GM19328 (cell line): ENCODE results near the gene PPM1D.
A peak's percentile ranks its signal among the peaks of the same experiment; 100 is the strongest.
"Not testable (repeated sequence)": the region's sequence is repeated elsewhere in the genome, so short reads cannot be mapped to it uniquely, and the experiment has no call there.

Source experiments
- ATAC-seq: cut with Tn5 transposase; IDR thresholded peaks from one replicate; pipeline ENCODE4 v1.9.1; 2021; ENCODE audit warnings: mild to moderate bottlenecking, moderate library complexity; ENCODE audit not compliant: unreplicated experiment

Gene PPM1D

GRCh38 chr17:60664022-60664421 lies 64.0 kb downstream of the PPM1D start:
- ATAC-seq = no peak

DNA sequence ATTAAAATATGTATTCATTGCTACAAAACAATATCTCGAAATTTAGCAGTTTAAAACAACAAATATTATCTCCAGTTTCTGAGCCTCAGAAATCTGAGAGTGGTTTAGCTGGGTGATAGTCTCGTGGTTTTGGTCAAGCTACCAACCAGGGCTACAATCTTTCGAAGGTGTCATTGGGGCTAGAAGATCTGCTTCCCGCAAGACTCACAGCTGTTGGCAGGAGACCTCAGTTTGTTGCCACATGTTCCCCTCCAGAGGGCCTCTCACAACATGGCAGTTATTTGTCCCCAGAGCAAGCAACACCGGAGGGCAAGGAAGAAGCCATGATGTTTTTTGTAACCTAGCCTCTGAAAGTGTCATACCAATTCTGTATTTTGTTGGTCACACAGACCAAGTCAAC lies 65.6 kb downstream of the PPM1D start:
- ATAC-seq = no peak

- ATAC-seq = not testable (repeated sequence)
Observed at GRCh38 chr17:60668741-60669140, 68.7 kb downstream of the PPM1D start.

- ATAC-seq = no peak
Observed at GRCh38 chr17:60671482-60671881, 71.5 kb downstream of the PPM1D start.

DNA sequence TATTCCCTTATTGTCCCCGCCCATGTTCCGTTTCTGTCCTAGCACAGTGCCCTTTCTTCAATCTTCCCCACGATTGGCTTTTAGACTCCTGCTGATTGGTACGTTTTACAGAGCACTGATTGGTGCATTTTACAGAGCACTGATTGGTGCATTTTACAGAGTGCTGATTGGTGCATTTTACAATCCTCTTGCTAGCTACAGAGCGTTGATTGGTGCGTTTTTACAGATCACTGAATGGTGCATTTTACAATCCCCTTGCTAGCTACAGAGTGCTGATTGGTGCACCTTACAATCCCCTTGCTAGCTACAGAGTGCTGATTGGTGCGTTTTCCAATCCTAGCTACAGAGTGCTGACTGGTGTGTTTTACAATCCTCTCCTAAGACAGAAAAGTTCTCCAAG lies 74.6 kb downstream of the PPM1D start:
- not testable (repeated sequence) for ATAC-seq

- ATAC-seq = no peak
Observed at GRCh38 chr17:60675997-60676396, 76.0 kb downstream of the PPM1D start.

DNA sequence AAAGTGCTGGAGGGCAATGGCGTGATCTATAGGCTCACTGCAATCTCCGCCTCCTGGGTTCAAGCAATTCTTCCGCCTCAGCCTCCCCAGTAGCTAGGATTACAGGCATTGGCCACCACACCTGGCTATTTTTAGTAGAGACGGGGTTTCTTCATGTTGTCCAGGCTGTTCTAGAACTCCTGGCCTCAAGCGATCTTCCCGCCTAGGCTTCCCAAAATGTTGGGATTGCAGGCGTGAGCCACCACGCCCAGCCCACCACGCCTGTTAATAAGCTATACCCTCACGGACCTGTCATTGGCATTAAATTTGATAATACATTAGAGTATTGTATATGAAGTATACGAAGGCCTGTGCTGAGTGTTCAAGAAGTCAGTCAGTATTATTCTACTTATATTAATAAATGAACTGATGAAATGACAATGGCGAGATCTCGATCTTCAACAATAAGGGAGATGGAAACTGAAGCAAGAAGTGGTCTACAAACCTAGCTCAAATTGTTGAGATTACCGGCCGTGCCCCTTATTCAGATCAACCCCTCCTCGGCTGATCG lies 76.8 kb downstream of the PPM1D start:
- ATAC-seq = no peak

DNA sequence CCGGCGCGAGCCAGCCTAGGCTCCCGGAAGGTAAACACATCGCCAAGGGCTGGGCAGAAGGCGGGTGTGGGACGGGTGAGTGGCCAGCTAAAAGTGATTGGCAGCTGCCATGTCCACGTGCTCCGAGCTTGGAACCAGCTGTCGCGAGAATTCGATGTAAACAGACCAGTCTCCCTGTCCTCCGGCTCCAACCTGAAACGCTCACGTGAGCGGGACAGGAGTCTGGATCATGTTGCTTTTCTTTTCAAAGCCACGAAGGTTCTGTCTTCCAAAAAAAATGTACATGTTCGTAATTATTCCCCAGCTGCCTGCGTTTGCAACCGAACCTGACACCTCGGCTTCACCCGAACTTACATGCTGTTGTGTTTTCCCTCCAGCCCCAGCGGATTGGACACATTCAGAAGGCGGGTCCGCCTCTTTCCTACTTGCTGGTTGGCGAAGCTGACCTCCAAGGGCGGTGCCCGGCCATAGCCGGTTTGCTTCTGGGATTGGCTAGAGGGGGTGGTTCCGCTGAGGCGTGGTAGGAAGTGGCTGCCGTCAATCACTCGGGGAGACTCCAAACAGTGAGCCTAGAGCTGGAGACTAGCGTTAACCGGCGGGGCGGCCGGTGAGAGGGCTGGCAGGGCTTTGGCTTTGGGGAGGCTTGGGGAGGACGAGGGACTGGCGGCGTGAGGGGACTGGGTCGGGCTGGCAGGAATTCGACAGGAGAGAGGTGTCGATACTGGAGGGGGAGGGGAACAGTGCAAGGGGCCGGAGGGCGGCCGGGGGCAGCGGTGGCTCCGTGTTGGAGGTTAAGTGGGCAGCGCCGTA lies 77.5 kb downstream of the PPM1D start, which contains the start of gene BCAS3:
BCAS3 (plus strand) TSS at position 544 of the 810 bp plus-strand sequence.
- ATAC-seq = peak; percentile 96

DNA sequence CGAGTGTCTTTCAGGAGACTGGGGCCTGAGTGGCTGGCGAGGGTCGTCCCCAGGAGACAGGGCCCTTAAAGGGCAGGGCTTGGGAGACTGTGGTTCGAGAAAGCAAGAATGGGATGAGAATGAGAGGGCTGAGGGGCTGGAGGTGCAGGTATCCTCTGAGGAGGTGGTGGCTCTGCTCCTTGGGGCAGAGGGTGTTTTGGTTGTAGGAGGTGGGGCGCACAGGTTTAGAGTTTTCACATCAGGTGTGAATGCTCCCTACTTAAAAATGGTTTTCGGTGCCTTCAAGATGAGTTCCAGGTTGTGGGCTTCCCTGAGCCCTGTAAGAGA lies 78.1 kb downstream of the PPM1D start:
- ATAC-seq = no peak

GRCh38 chr17:60679287-60679686 lies 79.3 kb downstream of the PPM1D start:
- no peak for ATAC-seq

DNA sequence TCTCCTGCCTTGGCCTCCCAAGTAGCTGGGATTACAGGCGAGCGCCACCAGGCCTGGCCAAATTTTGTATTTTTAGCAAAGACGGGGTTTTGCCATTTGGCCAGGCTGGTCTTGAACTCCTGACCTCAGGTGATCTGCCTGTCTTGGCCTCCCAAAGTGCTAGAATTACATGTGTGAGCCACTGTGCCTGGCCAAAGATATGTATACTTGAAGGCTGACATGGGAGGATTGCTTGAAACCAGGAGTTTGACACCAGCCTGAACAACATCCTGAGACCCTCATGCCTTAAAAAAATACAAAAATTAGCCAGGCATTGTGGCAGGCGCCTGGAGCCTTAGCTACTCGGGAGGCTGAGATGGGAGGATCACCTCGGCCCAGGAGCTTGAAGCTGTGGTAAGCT lies 80.8 kb downstream of the PPM1D start:
- no peak for ATAC-seq

DNA sequence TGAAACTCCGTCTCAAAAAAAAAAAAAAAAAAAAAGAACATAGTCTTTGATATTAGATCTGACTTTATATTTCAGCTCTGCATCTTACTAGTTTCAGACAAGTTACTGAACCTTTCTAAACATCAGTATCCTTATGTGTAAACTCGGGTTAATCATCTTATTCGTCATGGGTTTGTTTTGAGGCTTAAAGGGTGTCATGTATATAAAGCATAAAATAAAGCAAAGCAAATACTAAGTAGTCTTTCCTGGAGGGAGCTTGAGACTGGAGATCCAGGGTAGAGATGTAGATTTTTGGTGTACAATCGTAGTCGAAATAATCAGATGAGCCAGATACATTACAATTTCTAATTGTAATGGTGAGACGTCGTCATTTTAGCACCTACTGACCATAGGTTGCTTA lies 85.4 kb downstream of the PPM1D start:
- ATAC-seq = no peak

DNA sequence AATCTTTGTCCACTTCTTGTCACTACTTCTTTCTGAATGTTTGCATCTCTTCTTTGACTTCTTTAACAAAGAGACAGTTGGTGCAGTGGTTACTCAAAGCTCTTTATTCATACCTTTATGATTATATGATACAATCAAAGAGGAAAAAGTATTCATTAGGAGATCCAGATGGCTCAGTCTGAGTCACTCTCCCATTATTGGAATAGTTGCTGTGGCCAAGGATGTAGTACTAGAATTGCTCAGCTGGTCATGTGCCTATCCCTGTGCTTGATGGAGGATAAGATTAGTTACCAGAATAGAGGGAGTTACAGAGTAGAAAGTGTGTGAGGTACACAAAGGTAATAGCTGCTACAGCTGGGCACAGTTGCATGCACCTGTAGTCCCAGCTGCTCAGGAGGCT lies 96.0 kb downstream of the PPM1D start:
- no peak for ATAC-seq

DNA sequence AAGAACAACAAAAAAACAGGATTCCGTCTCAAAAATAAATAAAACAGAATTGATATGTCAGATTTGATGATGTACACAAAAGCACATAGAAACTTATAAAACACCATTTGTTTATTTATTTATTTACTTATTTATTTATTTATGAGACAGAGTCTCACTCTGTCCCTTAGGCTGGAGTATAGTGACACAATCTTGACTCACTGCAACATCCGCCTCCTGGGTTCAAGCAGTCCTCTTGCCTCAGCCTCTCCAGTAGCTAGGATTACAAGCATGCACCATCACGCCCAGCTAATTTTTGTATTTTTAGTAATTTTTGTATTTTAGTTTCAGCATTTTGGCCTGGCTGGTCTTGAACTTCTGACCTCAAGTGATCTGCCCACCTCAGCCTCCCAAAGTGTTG lies 99.1 kb downstream of the PPM1D start:
- ATAC-seq = no peak

DNA sequence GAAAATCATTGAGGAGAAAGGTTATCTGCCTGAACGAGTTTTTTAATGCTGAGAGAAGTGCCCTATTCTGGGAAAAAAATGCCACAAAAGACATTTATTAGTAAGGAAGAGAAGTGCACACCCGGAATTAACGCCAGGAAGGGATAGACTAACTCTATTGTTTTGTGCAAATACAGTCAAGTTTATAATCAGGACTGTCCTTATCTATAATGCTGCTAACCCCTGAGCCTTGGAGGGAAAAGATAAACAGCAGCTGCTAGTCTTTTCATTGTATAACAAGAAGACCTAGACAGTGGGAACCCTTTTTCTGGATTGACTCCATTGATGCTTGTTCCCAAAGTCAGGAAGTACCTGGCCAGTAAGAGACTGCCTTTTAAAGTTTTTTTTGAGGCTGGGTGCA lies 104.2 kb downstream of the PPM1D start:
- no peak for ATAC-seq

GRCh38 chr17:60712675-60713074 lies 112.7 kb downstream of the PPM1D start:
- no peak for ATAC-seq

DNA sequence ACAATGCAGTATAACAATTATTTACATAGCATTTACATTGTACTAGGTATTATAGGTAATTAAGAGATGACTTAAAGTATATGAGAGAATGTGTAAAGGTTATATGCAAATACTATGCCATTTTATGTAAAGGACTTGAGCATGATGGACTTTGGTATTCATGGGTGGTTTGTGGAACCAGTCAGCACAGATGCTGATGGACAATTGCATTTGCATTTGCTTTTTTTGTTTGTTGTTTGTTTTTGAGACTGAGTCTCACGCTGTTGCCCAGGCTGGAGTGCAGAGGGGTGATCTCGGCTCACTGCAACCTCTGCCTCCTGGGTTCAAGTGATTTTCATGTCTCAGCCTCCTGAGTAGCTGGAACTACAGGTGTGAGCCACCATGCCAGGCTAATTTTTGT lies 113.6 kb downstream of the PPM1D start:
- no peak for ATAC-seq
